Glutamatergic neuron (in vitro differentiated cells): ENCODE measurements around the gene MPPE1. TPM values are rescaled to one million over a fixed set of nuclear protein-coding genes. Genes with fewer than 3 reads are reported as not detected.
A peak's percentile ranks its signal among the peaks of the same experiment; 100 is the strongest.

Experiments used
- DNase-seq: peaks from one replicate; pipeline ENCODE4 v3.0.0; 2022
- H3K27ac Mint-ChIP-seq: one replicate; pipeline ENCODE4 v1.8.0; 2020; ENCODE audit warnings: mild to moderate bottlenecking, mixed read lengths, inconsistent platforms; ENCODE audit not compliant: unreplicated experiment
- H3K27me3 Mint-ChIP-seq: one replicate; pipeline ENCODE4 v1.8.0; 2020; ENCODE audit warnings: mild to moderate bottlenecking, moderate library complexity, mixed read lengths, inconsistent platforms; ENCODE audit not compliant: unreplicated experiment
- H3K36me3 Mint-ChIP-seq: one replicate; pipeline ENCODE4 v1.8.0; 2020; ENCODE audit warnings: mild to moderate bottlenecking, mixed read lengths, inconsistent platforms; ENCODE audit not compliant: unreplicated experiment
- H3K4me1 Mint-ChIP-seq: one replicate; pipeline ENCODE4 v1.8.0; 2020; ENCODE audit warnings: mild to moderate bottlenecking, low read depth, mixed read lengths, inconsistent platforms; ENCODE audit not compliant: unreplicated experiment
- H3K4me3 Mint-ChIP-seq: one replicate; pipeline ENCODE4 v1.8.0; 2020; ENCODE audit warnings: mild to moderate bottlenecking, mixed read lengths, inconsistent platforms; ENCODE audit not compliant: unreplicated experiment
- H3K9me3 Mint-ChIP-seq: one replicate; pipeline ENCODE4 v1.8.0; 2020; ENCODE audit warnings: mild to moderate bottlenecking, moderate library complexity, mixed read lengths, inconsistent platforms; ENCODE audit not compliant: unreplicated experiment
- CTCF ChIP-seq: fragments of 200-600 bp; sonication (generic); IDR thresholded peaks from one replicate; pipeline ENCODE4 v1.5.0; 2021; ENCODE audit not compliant: partially characterized antibody, unreplicated experiment
- total RNA-seq: library from RNA; stranded (reverse); fragmentation: NEBNext Ultra II Directional; extraction: Animal tissue kit (Norgen Biotek cat#: 25700); gene quantifications from one replicate; pipeline ENCODE4 v1.2.1, GENCODE V29; 2021; ENCODE audit not compliant: unreplicated experiment

The MPPE1 gene
- total RNA-seq, 1 donor from 2014 or later, result 31.8 TPM

GRCh38 chr18:11874676-11875075 is 33.4 kb downstream of the MPPE1 start:
- Mint-ChIP-seq H3K4me1 (peaks cover 1% of the 10 kb centered on the region), H3K36me3 (peaks cover 19% of the 10 kb centered on the region), H3K4me3 (no peak overlapping the region), H3K9me3 (peaks cover 8% of the 10 kb centered on the region), H3K27ac (peak overlapping the region; percentile 33), H3K27me3 (peaks cover 6% of the 10 kb centered on the region)
- DNase-seq, result no peak
- no peak for TF ChIP-seq CTCF

GRCh38 chr18:11873670-11874340 is 34.3 kb downstream of the MPPE1 start:
- Mint-ChIP-seq H3K27me3 (peaks cover 6% of the 10 kb centered on the region), H3K4me1 (no peaks in the 10 kb centered on the region), H3K4me3 (no peak overlapping the region), H3K27ac (no peak overlapping the region), H3K9me3 (peaks cover 8% of the 10 kb centered on the region), H3K36me3 (peaks cover 19% of the 10 kb centered on the region)
- TF ChIP-seq CTCF, result no peak
- DNase-seq, result no peak

- Mint-ChIP-seq H3K36me3 (peaks cover 19% of the 10 kb centered on the region), H3K27me3 (peaks cover 6% of the 10 kb centered on the region), H3K27ac (no peak overlapping the region), H3K4me1 (no peaks in the 10 kb centered on the region), H3K4me3 (no peak overlapping the region), H3K9me3 (peaks cover 8% of the 10 kb centered on the region)
- DNase-seq, result no peak
- TF ChIP-seq CTCF, result no peak
Observed at GRCh38 chr18:11872479-11873136, 35.5 kb downstream of the MPPE1 start.

- TF ChIP-seq CTCF, result no peak
- Mint-ChIP-seq H3K4me1 (no peaks in the 10 kb centered on the region), H3K36me3 (peaks cover 14% of the 10 kb centered on the region), H3K27ac (no peak overlapping the region), H3K27me3 (peaks cover 7% of the 10 kb centered on the region), H3K9me3 (peaks cover 8% of the 10 kb centered on the region), H3K4me3 (no peak overlapping the region)
- DNase-seq, result no peak
Observed at GRCh38 chr18:11871501-11871900, 36.6 kb downstream of the MPPE1 start.

GRCh38 chr18:11868230-11868629 is 39.9 kb downstream of the MPPE1 start:
- no peak for DNase-seq
- Mint-ChIP-seq H3K27me3 (peaks cover 5% of the 10 kb centered on the region), H3K9me3 (no peaks in the 10 kb centered on the region), H3K36me3 (peaks cover 7% of the 10 kb centered on the region), H3K27ac (no peak overlapping the region), H3K4me3 (no peak overlapping the region), H3K4me1 (no peaks in the 10 kb centered on the region)
- no peak for TF ChIP-seq CTCF
